Trophoblast cell (in vitro differentiated cells and primary cell): Measurements from ENCODE around the gene TDRD5.

Experiments used
- DNase-seq, 2 donors: peaks; one replicate each; pipeline ENCODE4 v3.0.0-alpha.2; 2016
- H2AFZ ChIP-seq: 2 replicates; pipeline ENCODE4 v1.6.1; 2013; ENCODE audit warnings: low read length, moderate library complexity, mild to moderate bottlenecking; ENCODE audit not compliant: insufficient read depth, poor library complexity
- H2AK5ac ChIP-seq: 2 replicates; pipeline ENCODE4 v1.6.1; 2013; ENCODE audit warnings: mild to moderate bottlenecking, low read length
- H2BK120ac ChIP-seq: 2 replicates; pipeline ENCODE4 v1.6.1; 2013; ENCODE audit warnings: low read length, mild to moderate bottlenecking, moderate library complexity; ENCODE audit not compliant: insufficient read depth, poor library complexity
- H2BK12ac ChIP-seq: 2 replicates; pipeline ENCODE4 v1.6.1; 2013; ENCODE audit warnings: mild to moderate bottlenecking, low read length, moderate library complexity
- H2BK5ac ChIP-seq: 2 replicates; pipeline ENCODE4 v1.6.1; 2013; ENCODE audit warnings: low read length, low read depth, moderate library complexity, mild to moderate bottlenecking; ENCODE audit not compliant: poor library complexity
- H3K14ac ChIP-seq: 2 replicates; pipeline ENCODE4 v1.6.1; 2013; ENCODE audit warnings: mild to moderate bottlenecking, low read length
- H3K18ac ChIP-seq: 2 replicates; pipeline ENCODE4 v1.6.1; 2013; ENCODE audit warnings: mild to moderate bottlenecking, low read length
- H3K23ac ChIP-seq: 2 replicates; pipeline ENCODE4 v1.6.1; 2013; ENCODE audit warnings: low read length
- H3K27ac ChIP-seq: 2 replicates; pipeline ENCODE4 v1.5.1; 2013; ENCODE audit warnings: low read depth, mild to moderate bottlenecking, inconsistent platforms, low read length, moderate library complexity
- H3K27me3 ChIP-seq: 2 replicates; pipeline ENCODE4 v1.6.1; 2013; ENCODE audit warnings: inconsistent platforms, mild to moderate bottlenecking, low read length, moderate library complexity; ENCODE audit not compliant: insufficient read depth
- H3K36me3 ChIP-seq, 2 experiments: 1 replicate in 1 of 2; 2 replicates in 1 of 2; pipeline ENCODE4 v1.6.1; 2013; ENCODE audit warnings: low read length in 2 of 2, mild to moderate bottlenecking in 2 of 2, moderate library complexity in 1 of 2; ENCODE audit not compliant: insufficient read depth in 2 of 2, control insufficient read depth in 1 of 2
- H3K4ac ChIP-seq: 2 replicates; pipeline ENCODE4 v1.6.1; 2013; ENCODE audit warnings: low read depth, mild to moderate bottlenecking, low read length, moderate library complexity
- H3K4me1 ChIP-seq, 2 experiments: 1 replicate in 1 of 2; 2 replicates in 1 of 2; pipeline ENCODE4 v1.6.1; 2013; ENCODE audit warnings: low read length in 2 of 2, mild to moderate bottlenecking in 2 of 2, moderate library complexity in 1 of 2; ENCODE audit not compliant: insufficient read depth in 2 of 2, control insufficient read depth in 1 of 2
- H3K4me2 ChIP-seq: 2 replicates; pipeline ENCODE4 v1.6.1; 2013; ENCODE audit warnings: inconsistent platforms, mild to moderate bottlenecking, low read length, moderate library complexity
- H3K4me3 ChIP-seq: 2 replicates; pipeline ENCODE4 v1.5.1; 2013; ENCODE audit warnings: mild to moderate bottlenecking, low read depth, low read length, inconsistent platforms
- H3K79me1 ChIP-seq: one replicate; pipeline ENCODE4 v1.6.1; 2013; ENCODE audit warnings: low read length
- H3K79me2 ChIP-seq: 2 replicates; pipeline ENCODE4 v1.6.1; 2013; ENCODE audit warnings: low read length, mild to moderate bottlenecking; ENCODE audit not compliant: control insufficient read depth, insufficient read depth, poor library complexity
- H3K9ac ChIP-seq: 2 replicates; pipeline ENCODE4 v1.6.1; 2013; ENCODE audit warnings: mild to moderate bottlenecking, low read length
- H3K9me3 ChIP-seq: 2 replicates; pipeline ENCODE4 v1.6.1; 2013; ENCODE audit warnings: low read depth, mild to moderate bottlenecking, control low read depth, inconsistent platforms, low read length; ENCODE audit not compliant: insufficient read depth
- H4K12ac ChIP-seq: 2 replicates; pipeline ENCODE4 v1.6.1; 2013; ENCODE audit warnings: low read depth, mild to moderate bottlenecking, low read length, moderate library complexity
- H4K8ac ChIP-seq: 2 replicates; pipeline ENCODE4 v1.6.1; 2013; ENCODE audit warnings: low read depth, mild to moderate bottlenecking, low read length, moderate library complexity
- H4K91ac ChIP-seq: one replicate; pipeline ENCODE4 v1.6.1; 2013; ENCODE audit warnings: low read depth, mild to moderate bottlenecking, low read length, moderate library complexity
- WGBS: extraction: QIAGEN DNeasy Blood & Tissue Kit; methylation state at CpG from one replicate; pipeline ENCODE4 v1.1.7; 2013; ENCODE audit warnings: missing lambda C conversion rate; ENCODE audit not compliant: insufficient read length, insufficient coverage; ENCODE audit errors: extremely low coverage; 5-methylcytosine and 5-hydroxymethylcytosine counted together

Gene TDRD5

GRCh38 chr1:179575497-179576314, 15.9 kb upstream of the TDRD5 start, which contains the start of gene NPHS2:
NPHS2 (minus strand) TSS chr1:179575948; CDS start chr1:179575864, 84 bp downstream.
- H2AK5ac ChIP-seq: no peak within 1 kb of the TSS
- H3K36me3 ChIP-seq: no peaks in the 10 kb centered on the region
- no peak within 1 kb of the TSS for H3K18ac ChIP-seq
- H3K23ac ChIP-seq: peak within 1 kb of the TSS; percentile 72
- no peak within 1 kb of the TSS for H4K91ac ChIP-seq
- H3K9ac ChIP-seq: no peak within 1 kb of the TSS
- H2BK120ac ChIP-seq: no peak within 1 kb of the TSS
- no CpG with 5 or more reads among the region's 77 CpGs for WGBS
- no peak within 1 kb of the TSS for H2BK12ac ChIP-seq
- H3K4me1 ChIP-seq: no peaks in the 10 kb centered on the region
- no peak within 1 kb of the TSS for H2AFZ ChIP-seq
- no peaks in the 10 kb centered on the region for H3K79me2 ChIP-seq
- H3K27ac ChIP-seq: no peak within 1 kb of the TSS
- peaks cover 5% of the 10 kb centered on the region for H3K9me3 ChIP-seq
- DNase-seq: no peak
- no peak within 1 kb of the TSS for H3K4ac ChIP-seq
- H3K4me2 ChIP-seq: peak within 1 kb of the TSS; percentile 39
- no peak within 1 kb of the TSS for H2BK5ac ChIP-seq
- H3K79me1 ChIP-seq: no peaks in the 10 kb centered on the region
- H3K14ac ChIP-seq: no peak within 1 kb of the TSS
- H4K8ac ChIP-seq: no peak within 1 kb of the TSS
- no peak within 1 kb of the TSS for H3K4me3 ChIP-seq
- peaks cover 23% of the 10 kb centered on the region for H3K27me3 ChIP-seq
- H4K12ac ChIP-seq: no peak within 1 kb of the TSS

GRCh38 chr1:179576509-179576908, 15.1 kb upstream of the TDRD5 start:
- Histone ChIP-seq H2BK12ac (no peak overlapping the region), H2BK5ac (no peak overlapping the region), H3K4me2 (no peak overlapping the region), H3K79me1 (no peaks in the 10 kb centered on the region), H3K27ac (no peak overlapping the region), H3K14ac (no peak overlapping the region), H3K36me3 (no peaks in the 10 kb centered on the region), H3K18ac (no peak overlapping the region), H4K12ac (no peak overlapping the region), H3K9me3 (peaks cover 5% of the 10 kb centered on the region), H2AK5ac (no peak overlapping the region), H4K91ac (no peak overlapping the region), H3K4me1 (no peaks in the 10 kb centered on the region), H3K9ac (no peak overlapping the region), H3K27me3 (peaks cover 23% of the 10 kb centered on the region), H2AFZ (no peak overlapping the region), H3K79me2 (no peaks in the 10 kb centered on the region), H3K23ac (no peak overlapping the region), H3K4ac (no peak overlapping the region), H2BK120ac (no peak overlapping the region), H3K4me3 (no peak overlapping the region), H4K8ac (no peak overlapping the region)
- DNase-seq: no peak
- WGBS: no CpG with 5 or more reads among the region's 5 CpGs

GRCh38 chr1:179583771-179584320, 7.8 kb upstream of the TDRD5 start:
- Histone ChIP-seq H3K4me2 (no peak overlapping the region), H3K9me3 (peaks cover 4% of the 10 kb centered on the region), H2BK5ac (no peak overlapping the region), H3K27me3 (no peaks in the 10 kb centered on the region), H3K4me3 (no peak overlapping the region), H3K4me1 (no peaks in the 10 kb centered on the region), H3K18ac (no peak overlapping the region), H2BK120ac (no peak overlapping the region), H3K27ac (no peak overlapping the region), H3K9ac (no peak overlapping the region), H3K4ac (no peak overlapping the region), H3K79me1 (no peaks in the 10 kb centered on the region), H2AFZ (no peak overlapping the region), H4K12ac (no peak overlapping the region), H3K79me2 (no peaks in the 10 kb centered on the region), H2AK5ac (no peak overlapping the region), H4K8ac (no peak overlapping the region), H3K36me3 (no peaks in the 10 kb centered on the region), H3K23ac (no peak overlapping the region), H4K91ac (no peak overlapping the region), H3K14ac (no peak overlapping the region), H2BK12ac (no peak overlapping the region)
- no peak for DNase-seq
- WGBS: no CpG with 5 or more reads among the region's 5 CpGs

GRCh38 chr1:179586107-179586823, 5.4 kb upstream of the TDRD5 start:
- Histone ChIP-seq H3K36me3 (no peaks in the 10 kb centered on the region), H3K4me3 (peak overlapping the region; percentile 6), H3K9me3 (peaks cover 6% of the 10 kb centered on the region), H2AK5ac (no peak overlapping the region), H3K9ac (no peak overlapping the region), H2AFZ (peak overlapping the region; percentile 52), H2BK5ac (no peak overlapping the region), H3K14ac (no peak overlapping the region), H2BK120ac (no peak overlapping the region), H3K27me3 (no peaks in the 10 kb centered on the region), H4K8ac (no peak overlapping the region), H4K91ac (no peak overlapping the region), H4K12ac (no peak overlapping the region), H3K23ac (no peak overlapping the region), H2BK12ac (no peak overlapping the region), H3K18ac (no peak overlapping the region), H3K4ac (no peak overlapping the region), H3K4me2 (peak overlapping the region; percentile 57), H3K27ac (no peak overlapping the region), H3K79me2 (no peaks in the 10 kb centered on the region), H3K79me1 (no peaks in the 10 kb centered on the region), H3K4me1 (no peaks in the 10 kb centered on the region)
- no CpG with 5 or more reads among the region's 60 CpGs for WGBS
- DNase-seq: peak; percentile 14 to 52
